Sigmoid colon (tissue), 4 donors: ENCODE results near the gene ASTN1.

Source experiments
- CTCF ChIP-seq, 4 experiments: fragments of 450-650 bp in 3 of 4; fragments of 200-600 bp in 1 of 4; IDR thresholded peaks; one replicate each; pipeline ENCODE4 v1.5.1; 2016 to 2019; ENCODE audit warnings: antibody characterized with exemption in 4 of 4, mild to moderate bottlenecking in 3 of 4, moderate library complexity in 2 of 4
- EP300 ChIP-seq, 4 donors: sonication (generic); formaldehyde crosslinking; IDR thresholded peaks; one replicate each; pipeline ENCODE4 v1.6.1; 2017; ENCODE audit warnings: antibody characterized with exemption in 4 of 4

- TF ChIP-seq CTCF (IDR thresholded peaks at IDR 0.05) (no peak), EP300 (IDR thresholded peaks at IDR 0.05) (no peak)
These were observed 265.2 kb downstream of the ASTN1 start for GRCh38 chr1:176899321-176899720.
